ENCODE results near the gene ARHGEF3. TPM values are rescaled to one million over a fixed set of nuclear protein-coding genes. Genes with fewer than 3 reads are reported as not detected.

Gene ARHGEF3
- total RNA-seq, 5 donors from 2014 or later (not counting 1 experiment from before 2014, with no cell fraction given), result 93.4 to 132 (median 124) TPM

DNA sequence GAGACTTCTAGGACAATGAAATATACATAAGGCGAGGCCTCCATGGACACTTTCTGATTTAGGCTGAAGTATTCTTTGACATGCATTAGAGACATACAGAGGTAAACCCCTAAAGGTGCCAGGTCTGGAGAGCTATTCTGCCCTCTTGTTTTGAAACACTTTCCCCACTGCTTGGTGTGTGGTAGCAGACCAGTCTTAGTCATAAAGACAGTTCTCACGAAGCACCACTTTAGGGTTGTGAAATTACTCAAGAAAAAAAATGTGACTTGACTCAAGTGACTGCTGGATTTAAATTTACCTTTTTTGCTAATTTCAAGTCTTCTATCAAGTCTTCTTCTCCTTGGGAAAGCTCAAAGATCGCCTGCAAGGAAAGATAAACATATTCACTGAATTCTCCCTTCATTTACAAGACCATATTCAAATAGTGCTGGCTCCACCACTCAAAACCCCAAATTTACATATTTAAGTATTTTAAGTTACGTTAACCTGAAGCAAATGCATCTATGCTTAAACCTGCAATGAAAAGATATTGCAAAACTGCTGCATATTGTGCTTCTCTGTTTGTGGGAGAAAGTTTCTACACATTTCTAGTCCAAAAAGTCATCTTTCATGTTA, 48.4 kb downstream of the ARHGEF3 start:
- no peaks in the 10 kb centered on the region for H3K9me3 Mint-ChIP-seq
- no peaks in the 10 kb centered on the region for H3K27me3 ChIP-seq (replicated peaks in 1 of 2; ENCODE audit: control insufficient read depth in 2 of 2, extremely low read depth in 1 of 2, insufficient read depth in 2 of 2, low read length in 1 of 2)
- H3K27me3 Mint-ChIP-seq, result no peaks in the 10 kb centered on the region
- ChIA-PET POLR2A (interaction anchor here in 1 of 2 donors (0.6 kb wide), 1 partner anchor 95 kb away, joined by 3 read pairs; no protein-coding TSS in a partner anchor), CTCF (interaction anchor here (0.7 to 6.6 kb wide), 2 partner anchors 35 to 46 kb away, joined by 3 to 108 read pairs; partner anchors contain the start of gene ARHGEF3 (in 1 of the 2))
- no peak overlapping the region for H3K4me3 ChIP-seq (ENCODE audit: control insufficient read depth in 1 of 2, extremely low read depth in 1 of 2, low read length in 1 of 2)
- peak overlapping the region; percentile 81 to 89 (median 87) for H3K4me3 Mint-ChIP-seq
- H3K9me3 ChIP-seq, result no peaks in the 10 kb centered on the region
- peaks cover 66% of the 10 kb centered on the region for H3K36me3 Mint-ChIP-seq
- H3K27ac Mint-ChIP-seq, result peak overlapping the region; percentile 99
- H3K36me3 ChIP-seq (ENCODE audit: control insufficient read depth in 2 of 2, extremely low read depth in 1 of 2, insufficient read depth in 1 of 2, low read length in 1 of 2), result peaks cover 0 to 49% of the 10 kb centered on the region in 2 donors
- WGBS (ENCODE audit: insufficient coverage), result 100% methylated on average over 1 of the region's 4 CpGs
- DNase-seq (peak in 8 of 35 experiments; percentile 7 to 45 (median 22)), ATAC-seq (replicated peaks in 1 of 4) (peak in 3 of 4 experiments; percentile 70 to 78 (median 73))
- H3K4me1 Mint-ChIP-seq, result peaks cover 70 to 80% (median 73%) of the 10 kb centered on the region in 3 donors
- H3K27ac ChIP-seq (ENCODE audit: low read length), result peak overlapping the region; percentile 72
- H3K4me1 ChIP-seq (ENCODE audit: control insufficient read depth in 1 of 2, extremely low read depth in 1 of 2, insufficient read depth in 2 of 2, low read length in 2 of 2), result peaks cover 34 to 50% of the 10 kb centered on the region in 2 experiments

DNA sequence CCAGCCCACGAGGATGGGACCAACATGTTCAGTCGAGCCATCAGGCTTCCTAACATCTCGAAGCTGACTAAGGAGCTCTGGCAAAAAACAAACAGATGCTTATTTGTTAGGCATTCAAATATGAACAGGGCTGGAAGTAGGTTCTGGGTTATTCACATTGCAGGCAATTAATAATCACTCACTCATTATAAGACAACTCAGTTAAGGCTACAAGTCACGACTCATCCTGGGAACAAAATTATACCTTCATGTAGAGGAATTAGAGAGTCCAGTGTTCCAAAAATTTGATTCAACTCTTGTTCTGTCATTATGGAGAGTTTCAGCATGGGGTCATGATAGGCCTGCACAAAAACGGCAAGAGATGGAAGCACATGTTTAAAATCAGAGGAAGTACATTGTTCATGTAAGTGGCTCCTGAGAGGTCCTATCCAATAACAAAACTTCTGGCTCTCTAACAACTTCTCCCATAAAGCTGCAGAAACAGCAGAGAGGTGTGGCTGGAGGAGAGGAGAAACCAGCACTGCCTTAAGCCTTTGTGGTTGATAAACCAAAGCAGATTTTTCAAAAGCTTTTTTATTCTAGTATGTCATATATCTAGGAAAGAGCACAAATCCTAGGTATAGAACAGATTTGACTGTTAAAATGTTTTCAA, 50.6 kb downstream of the ARHGEF3 start:
- H3K27me3 Mint-ChIP-seq, result no peaks in the 10 kb centered on the region
- POLR2A ChIA-PET, result interaction anchor here (0.7 kb wide), 2 partner anchors 26 to 453 kb away, joined by 3 to 4 read pairs; no protein-coding TSS in a partner anchor
- H3K9me3 Mint-ChIP-seq, result no peaks in the 10 kb centered on the region
- H3K4me1 Mint-ChIP-seq, result peaks cover 64 to 68% (median 66%) of the 10 kb centered on the region in 3 donors
- DNase-seq, result no peak
- Histone ChIP-seq H3K4me3 (ENCODE audit: control insufficient read depth in 1 of 2, extremely low read depth in 1 of 2, low read length in 1 of 2) (no peak overlapping the region), H3K4me1 (ENCODE audit: control insufficient read depth in 1 of 2, extremely low read depth in 1 of 2, insufficient read depth in 2 of 2, low read length in 2 of 2) (peaks cover 28 to 35% of the 10 kb centered on the region in 2 experiments), H3K27ac (ENCODE audit: low read length) (peak overlapping the region; percentile 37), H3K27me3 (replicated peaks in 1 of 2; ENCODE audit: control insufficient read depth in 2 of 2, extremely low read depth in 1 of 2, insufficient read depth in 2 of 2, low read length in 1 of 2) (no peaks in the 10 kb centered on the region), H3K9me3 (no peaks in the 10 kb centered on the region), H3K36me3 (ENCODE audit: control insufficient read depth in 2 of 2, extremely low read depth in 1 of 2, insufficient read depth in 1 of 2, low read length in 1 of 2) (peaks cover 5 to 65% of the 10 kb centered on the region in 2 donors)
- peak overlapping the region in 1 of 3 donors; percentile 12 for H3K4me3 Mint-ChIP-seq
- WGBS (ENCODE audit: insufficient coverage), result no CpG with 5 or more reads among the region's 5 CpGs
- CTCF ChIA-PET, result interaction anchor here (0.5 to 6.6 kb wide), 7 partner anchors 25 to 244 kb away, joined by 3 to 108 read pairs (median 4); partner anchors contain the start of gene ARHGEF3 (in 1 of the 2)
- peak overlapping the region; percentile 77 to 90 for H3K27ac Mint-ChIP-seq
- ATAC-seq (replicated peaks in 1 of 4), result no peak
- H3K36me3 Mint-ChIP-seq, result peaks cover 69% of the 10 kb centered on the region

DNA sequence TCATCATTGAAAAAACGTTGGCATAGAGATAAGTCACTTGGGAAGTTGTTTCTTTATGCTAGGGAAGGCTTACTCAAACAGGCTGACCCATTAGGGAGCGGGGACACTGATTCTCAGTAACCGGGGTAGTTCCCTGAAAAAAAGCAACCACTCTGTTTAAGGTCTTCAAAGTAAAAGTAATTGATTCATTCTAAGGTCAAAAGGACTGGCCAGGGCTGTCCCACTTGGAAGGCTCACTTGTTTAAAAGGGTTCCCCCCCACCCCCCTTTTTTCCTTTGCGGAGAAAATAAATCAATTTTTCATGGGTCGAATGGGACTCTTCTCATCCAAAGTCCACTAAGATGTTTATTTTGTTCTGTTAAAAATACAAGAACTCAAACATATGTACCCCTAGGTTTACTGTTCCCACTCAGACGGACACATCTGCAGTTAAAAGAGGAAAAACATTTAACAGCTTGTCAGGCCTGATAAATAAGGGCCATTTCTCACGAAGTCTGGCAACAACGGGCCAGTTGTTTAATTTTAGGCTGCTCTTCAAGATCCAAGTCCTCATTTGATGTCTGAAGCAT, 53.0 kb downstream of the ARHGEF3 start:
- POLR2A ChIA-PET, result no interaction called here
- H3K27ac ChIP-seq (ENCODE audit: low read length), result no peak overlapping the region
- CTCF ChIA-PET, result interaction anchor here (0.6 to 1.7 kb wide), 5 partner anchors 12 to 572 kb away, joined by 3 to 10 read pairs (median 4); no protein-coding TSS in a partner anchor
- Mint-ChIP-seq H3K9me3 (no peaks in the 10 kb centered on the region), H3K27ac (peak overlapping the region; percentile 57 to 66), H3K27me3 (no peaks in the 10 kb centered on the region), H3K36me3 (peaks cover 75% of the 10 kb centered on the region), H3K4me3 (no peak overlapping the region), H3K4me1 (peaks cover 56 to 61% (median 58%) of the 10 kb centered on the region in 3 donors)
- H3K36me3 ChIP-seq (ENCODE audit: control insufficient read depth in 2 of 2, extremely low read depth in 1 of 2, insufficient read depth in 1 of 2, low read length in 1 of 2), result peaks cover 5 to 86% of the 10 kb centered on the region in 2 donors
- no peak overlapping the region for H3K4me3 ChIP-seq (ENCODE audit: control insufficient read depth in 1 of 2, extremely low read depth in 1 of 2, low read length in 1 of 2)
- DNase-seq, result no peak
- no peaks in the 10 kb centered on the region for H3K9me3 ChIP-seq
- H3K4me1 ChIP-seq (ENCODE audit: control insufficient read depth in 1 of 2, extremely low read depth in 1 of 2, insufficient read depth in 2 of 2, low read length in 2 of 2), result peaks cover 6 to 20% of the 10 kb centered on the region in 2 experiments
- H3K27me3 ChIP-seq (replicated peaks in 1 of 2; ENCODE audit: control insufficient read depth in 2 of 2, extremely low read depth in 1 of 2, insufficient read depth in 2 of 2, low read length in 1 of 2), result no peaks in the 10 kb centered on the region
- ATAC-seq (replicated peaks in 1 of 4), result no peak
- 93% methylated on average over 3 of the region's 8 CpGs for WGBS (ENCODE audit: insufficient coverage)

DNA sequence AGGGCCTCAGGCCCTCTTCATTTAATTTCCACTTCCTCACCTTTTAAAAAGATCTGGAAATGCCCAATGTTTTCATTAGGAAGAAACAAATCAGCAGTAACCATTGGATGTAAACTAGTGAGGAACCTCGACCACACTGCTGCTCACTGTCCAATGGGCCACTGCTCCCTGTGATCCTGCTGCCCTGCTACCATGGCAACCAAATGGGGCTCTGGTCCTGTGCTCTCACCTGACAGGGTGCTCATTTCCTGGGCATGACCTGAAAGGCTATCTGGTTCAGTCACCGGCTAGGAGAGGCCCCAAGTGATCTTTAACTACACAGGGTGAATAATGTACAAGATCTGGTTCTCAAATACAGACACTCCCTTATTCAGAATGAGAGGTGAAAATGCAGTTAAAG, 54.6 kb downstream of the ARHGEF3 start:
- peaks cover 44 to 54% (median 52%) of the 10 kb centered on the region in 3 donors for H3K4me1 Mint-ChIP-seq
- POLR2A ChIA-PET, result interaction anchor here in 1 of 2 donors (0.5 to 1.0 kb wide), 4 partner anchors 8 to 94 kb away, joined by 3 to 10 read pairs (median 4); no protein-coding TSS in a partner anchor
- H3K27ac Mint-ChIP-seq, result peak overlapping the region; percentile 52 to 55
- WGBS (ENCODE audit: insufficient coverage), result 89% methylated on average over 1 of the region's 2 CpGs
- no peaks in the 10 kb centered on the region for H3K9me3 Mint-ChIP-seq
- peak overlapping the region; percentile 8 for H3K27ac ChIP-seq (ENCODE audit: low read length)
- no peak overlapping the region for H3K4me3 Mint-ChIP-seq
- CTCF ChIA-PET, result interaction anchor here (0.6 to 1.7 kb wide), 4 partner anchors 8 to 53 kb away, joined by 3 to 10 read pairs (median 6); no protein-coding TSS in a partner anchor
- ATAC-seq (replicated peaks in 1 of 4), result no peak
- DNase-seq, result no peak
- peaks cover 76% of the 10 kb centered on the region for H3K36me3 Mint-ChIP-seq
- H3K9me3 ChIP-seq, result no peaks in the 10 kb centered on the region
- H3K4me3 ChIP-seq (ENCODE audit: control insufficient read depth in 1 of 2, extremely low read depth in 1 of 2, low read length in 1 of 2), result no peak overlapping the region
- H3K36me3 ChIP-seq (ENCODE audit: control insufficient read depth in 2 of 2, extremely low read depth in 1 of 2, insufficient read depth in 1 of 2, low read length in 1 of 2), result peaks cover 5 to 87% of the 10 kb centered on the region in 2 donors
- peaks cover 3 to 19% of the 10 kb centered on the region in 2 experiments for H3K4me1 ChIP-seq (ENCODE audit: control insufficient read depth in 1 of 2, extremely low read depth in 1 of 2, insufficient read depth in 2 of 2, low read length in 2 of 2)
- H3K27me3 Mint-ChIP-seq, result no peaks in the 10 kb centered on the region
- no peaks in the 10 kb centered on the region for H3K27me3 ChIP-seq (replicated peaks in 1 of 2; ENCODE audit: control insufficient read depth in 2 of 2, extremely low read depth in 1 of 2, insufficient read depth in 2 of 2, low read length in 1 of 2)

DNA sequence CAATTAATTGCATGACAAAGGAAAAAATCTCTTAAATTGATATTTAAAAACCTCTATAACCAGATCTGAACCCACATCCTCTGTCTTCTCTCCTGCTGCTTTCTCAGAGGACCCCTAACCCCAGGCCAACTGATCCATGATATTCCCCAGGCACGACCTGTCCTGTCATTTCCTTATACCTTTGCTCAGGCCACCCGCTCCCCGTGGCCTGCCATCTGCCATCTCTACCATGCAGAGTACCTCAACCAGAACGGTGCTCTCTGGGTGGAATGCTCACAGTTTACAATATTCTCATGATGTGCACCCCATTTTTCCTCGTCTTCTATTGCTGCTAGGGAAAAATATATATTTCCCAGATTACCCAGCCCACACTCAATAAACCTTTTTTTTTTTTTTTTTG, 57.7 kb downstream of the ARHGEF3 start:
- H3K27me3 Mint-ChIP-seq, result no peaks in the 10 kb centered on the region
- CTCF ChIA-PET, result interaction anchor here in 1 of 2 donors (0.8 to 1.1 kb wide), 2 partner anchors 54 to 56 kb away, joined by 3 to 5 read pairs; no protein-coding TSS in a partner anchor

DNA sequence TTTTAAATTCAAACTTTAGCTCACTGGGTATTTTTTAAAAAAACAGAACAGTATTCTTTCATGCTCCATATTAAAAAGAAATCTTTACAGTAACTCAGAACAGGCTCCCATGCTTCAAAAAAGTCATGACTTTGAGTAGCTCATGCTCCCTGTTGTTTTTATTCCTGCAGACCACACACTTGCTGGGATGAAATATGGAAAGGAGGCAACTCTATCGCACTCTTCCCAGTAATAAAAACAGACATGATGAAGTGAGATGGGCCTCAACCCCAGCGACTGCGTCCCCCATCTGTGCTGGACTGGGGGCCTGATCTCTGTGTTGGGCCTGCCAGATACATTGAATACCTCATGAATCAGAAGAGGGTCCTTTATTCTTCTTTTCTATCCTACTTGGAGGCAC, 58.9 kb downstream of the ARHGEF3 start:
- no peaks in the 10 kb centered on the region for H3K27me3 ChIP-seq (replicated peaks in 1 of 2; ENCODE audit: control insufficient read depth in 2 of 2, extremely low read depth in 1 of 2, insufficient read depth in 2 of 2, low read length in 1 of 2)
- H3K36me3 ChIP-seq (ENCODE audit: control insufficient read depth in 2 of 2, extremely low read depth in 1 of 2, insufficient read depth in 1 of 2, low read length in 1 of 2), result peaks cover 9 to 81% of the 10 kb centered on the region in 2 donors
- ChIA-PET POLR2A (no interaction called here), CTCF (interaction anchor here (0.6 to 1.2 kb wide), 2 partner anchors 56 to 179 kb away, joined by 5 read pairs; no protein-coding TSS in a partner anchor)
- H3K27me3 Mint-ChIP-seq, result no peaks in the 10 kb centered on the region
- DNase-seq (no peak), ATAC-seq (replicated peaks in 1 of 4) (no peak)
- H3K4me3 ChIP-seq (ENCODE audit: control insufficient read depth in 1 of 2, extremely low read depth in 1 of 2, low read length in 1 of 2), result no peak overlapping the region
- no peaks in the 10 kb centered on the region for H3K9me3 ChIP-seq
- no peak overlapping the region for H3K4me3 Mint-ChIP-seq
- H3K4me1 Mint-ChIP-seq, result peaks cover 25 to 41% (median 39%) of the 10 kb centered on the region in 3 donors
- no peak overlapping the region for H3K27ac ChIP-seq (ENCODE audit: low read length)
- no peaks in the 10 kb centered on the region for H3K9me3 Mint-ChIP-seq
- peaks cover 61% of the 10 kb centered on the region for H3K36me3 Mint-ChIP-seq
- H3K4me1 ChIP-seq (ENCODE audit: control insufficient read depth in 1 of 2, extremely low read depth in 1 of 2, insufficient read depth in 2 of 2, low read length in 2 of 2), result peaks cover 0 to 14% of the 10 kb centered on the region in 2 experiments
- H3K27ac Mint-ChIP-seq, result peak overlapping the region; percentile 82
- 89% methylated on average over 2 of the region's 3 CpGs for WGBS (ENCODE audit: insufficient coverage)

More for the DNA sequence above, 57.7 kb downstream of the ARHGEF3 start:
- WGBS (ENCODE audit: insufficient coverage), result 89% methylated on average over 4 of the region's 5 CpGs
- Histone ChIP-seq H3K27me3 (replicated peaks in 1 of 2; ENCODE audit: control insufficient read depth in 2 of 2, extremely low read depth in 1 of 2, insufficient read depth in 2 of 2, low read length in 1 of 2) (no peaks in the 10 kb centered on the region), H3K4me1 (ENCODE audit: control insufficient read depth in 1 of 2, extremely low read depth in 1 of 2, insufficient read depth in 2 of 2, low read length in 2 of 2) (peaks cover 0 to 14% of the 10 kb centered on the region in 2 experiments), H3K27ac (ENCODE audit: low read length) (peak overlapping the region; percentile 14), H3K4me3 (ENCODE audit: control insufficient read depth in 1 of 2, extremely low read depth in 1 of 2, low read length in 1 of 2) (no peak overlapping the region), H3K36me3 (ENCODE audit: control insufficient read depth in 2 of 2, extremely low read depth in 1 of 2, insufficient read depth in 1 of 2, low read length in 1 of 2) (peaks cover 9 to 81% of the 10 kb centered on the region in 2 donors), H3K9me3 (no peaks in the 10 kb centered on the region)
- DNase-seq (no peak), ATAC-seq (replicated peaks in 1 of 4) (no peak)
- H3K27ac Mint-ChIP-seq, result peak overlapping the region; percentile 82
- no peaks in the 10 kb centered on the region for H3K9me3 Mint-ChIP-seq
- no peak overlapping the region for H3K4me3 Mint-ChIP-seq
- H3K36me3 Mint-ChIP-seq, result peaks cover 64% of the 10 kb centered on the region
- peaks cover 25 to 41% (median 36%) of the 10 kb centered on the region in 3 donors for H3K4me1 Mint-ChIP-seq
- POLR2A ChIA-PET, result no interaction called here
